DND-41 (cell line): ENCODE measurements around the gene RASA4B.
"Not testable (repeated sequence)": the region's sequence is repeated elsewhere in the genome, so short reads cannot be mapped to it uniquely, and the experiment has no call there.

Experiments
- EZH2 ChIP-seq: IDR thresholded peaks from 3 replicates; pipeline ENCODE4 v1.6.1; 2012; ENCODE audit warnings: borderline replicate concordance, low read depth, mild to moderate bottlenecking, moderate library complexity, low read length, inconsistent platforms; ENCODE audit not compliant: severe bottlenecking
- TF ChIP-seq, protein P1 (sequence below): IDR thresholded peaks from 2 replicates; pipeline ENCODE4 v1.5.1; 2012; ENCODE audit warnings: borderline replicate concordance, low read length, moderate library complexity, mild to moderate bottlenecking; ENCODE audit not compliant: poor library complexity, severe bottlenecking; ENCODE audit errors: extremely low read depth

DNA sequence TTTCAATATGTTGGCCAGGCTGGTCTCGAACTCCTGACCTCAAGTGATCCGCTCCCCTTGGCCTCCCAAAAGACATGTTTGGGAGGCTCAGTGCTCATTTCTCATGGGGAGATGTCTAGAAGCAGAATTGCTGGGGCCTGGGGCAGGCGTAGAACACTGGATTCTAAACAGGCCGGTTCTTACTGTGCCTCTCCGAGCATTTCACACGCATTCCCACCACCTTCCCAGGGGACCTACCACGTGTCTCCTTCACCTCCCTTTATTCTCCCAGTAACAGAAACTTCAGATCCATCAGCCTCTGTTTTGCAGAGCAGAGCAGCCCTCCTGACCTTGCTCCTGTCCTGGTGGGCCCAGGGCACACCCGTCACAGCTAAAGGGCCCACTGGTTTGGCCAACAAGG lies 9.6 kb upstream of the RASA4B start:
- TF ChIP-seq, protein P1, sequence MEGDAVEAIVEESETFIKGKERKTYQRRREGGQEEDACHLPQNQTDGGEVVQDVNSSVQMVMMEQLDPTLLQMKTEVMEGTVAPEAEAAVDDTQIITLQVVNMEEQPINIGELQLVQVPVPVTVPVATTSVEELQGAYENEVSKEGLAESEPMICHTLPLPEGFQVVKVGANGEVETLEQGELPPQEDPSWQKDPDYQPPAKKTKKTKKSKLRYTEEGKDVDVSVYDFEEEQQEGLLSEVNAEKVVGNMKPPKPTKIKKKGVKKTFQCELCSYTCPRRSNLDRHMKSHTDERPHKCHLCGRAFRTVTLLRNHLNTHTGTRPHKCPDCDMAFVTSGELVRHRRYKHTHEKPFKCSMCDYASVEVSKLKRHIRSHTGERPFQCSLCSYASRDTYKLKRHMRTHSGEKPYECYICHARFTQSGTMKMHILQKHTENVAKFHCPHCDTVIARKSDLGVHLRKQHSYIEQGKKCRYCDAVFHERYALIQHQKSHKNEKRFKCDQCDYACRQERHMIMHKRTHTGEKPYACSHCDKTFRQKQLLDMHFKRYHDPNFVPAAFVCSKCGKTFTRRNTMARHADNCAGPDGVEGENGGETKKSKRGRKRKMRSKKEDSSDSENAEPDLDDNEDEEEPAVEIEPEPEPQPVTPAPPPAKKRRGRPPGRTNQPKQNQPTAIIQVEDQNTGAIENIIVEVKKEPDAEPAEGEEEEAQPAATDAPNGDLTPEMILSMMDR: not testable (repeated sequence)
- TF ChIP-seq EZH2: not testable (repeated sequence)
